H1 (cell line): ENCODE results near the gene RPS6KA2. TPM values are rescaled to one million over a fixed set of nuclear protein-coding genes. Genes with fewer than 3 reads are reported as not detected.

Experiments used
- CTCF ChIA-PET: fragments of 300-600 bp; sonication (Branson Sonifier 250); formaldehyde crosslinking; loops from one replicate; lab custom pipeline; 2021; ENCODE audit not compliant: partially characterized antibody; lab: Charles Lee
- POLR2A ChIA-PET: fragments of 300-600 bp; sonication (Branson Sonifier 250); formaldehyde crosslinking; loops from one replicate; lab custom pipeline; 2021; ENCODE audit warnings: inconsistent platforms; ENCODE audit not compliant: partially characterized antibody; lab: Charles Lee
- DNase-seq, 2 experiments: peaks; one replicate each; pipeline versions ENCODE4 v3.0.0 to v3.0.0-alpha.2; 2010 to 2022; ENCODE audit warnings: low spot score in 2 of 2, low read depth in 1 of 2, mixed read lengths in 1 of 2
- FAIRE-seq: peaks from 2 replicates; lab custom pipeline; 2011; peaks lifted over from hg19 to GRCh38; lab: Jason Lieb, UNC
- H2AFZ ChIP-seq: 2 replicates; pipeline ENCODE4 v1.8.1; 2012; ENCODE audit warnings: low read length, inconsistent platforms
- H2AK5ac ChIP-seq: 2 replicates; pipeline ENCODE4 v1.6.1; 2013; ENCODE audit warnings: low read depth, low read length
- H2BK120ac ChIP-seq: replicated peaks from 2 replicates; pipeline ENCODE3; 2013; ENCODE audit warnings: low read depth, low read length, inconsistent platforms
- H2BK12ac ChIP-seq: 2 replicates; pipeline ENCODE4 v1.6.1; 2013; ENCODE audit warnings: low read depth, low read length
- H2BK15ac ChIP-seq: 2 replicates; pipeline ENCODE4 v1.6.1; 2013; ENCODE audit warnings: low read length
- H2BK20ac ChIP-seq: 2 replicates; pipeline ENCODE4 v1.6.1; 2013; ENCODE audit warnings: low read length
- H2BK5ac ChIP-seq: 2 replicates; pipeline ENCODE4 v1.6.1; 2013; ENCODE audit warnings: low read depth, low read length
- H3K14ac ChIP-seq: 2 replicates; pipeline ENCODE4 v1.6.1; 2013; ENCODE audit warnings: inconsistent platforms; ENCODE audit not compliant: insufficient read length
- H3K18ac ChIP-seq: 2 replicates; pipeline ENCODE4 v1.6.1; 2013; ENCODE audit warnings: low read length; ENCODE audit errors: extremely low read depth
- H3K23ac ChIP-seq: 2 replicates; pipeline ENCODE4 v1.6.1; 2013; ENCODE audit warnings: inconsistent platforms; ENCODE audit not compliant: insufficient read length
- H3K23me2 ChIP-seq: 2 replicates; pipeline ENCODE4 v1.6.1; 2013; ENCODE audit warnings: low read depth, low read length
- H3K27ac ChIP-seq: 2 replicates; pipeline ENCODE4 v1.6.1; 2011; ENCODE audit warnings: low read depth, low read length, inconsistent platforms
- H3K27me3 ChIP-seq, 4 experiments: replicated peaks in 1 of 4; 1 replicate in 1 of 4; 2 replicates in 3 of 4; pipeline versions ENCODE4 v1.6.1 to v1.8.1; 2011 to 2013; ENCODE audit warnings: low read length in 3 of 4, mild to moderate bottlenecking in 3 of 4, inconsistent platforms in 2 of 4, mixed read lengths in 2 of 4, moderate library complexity in 1 of 4; ENCODE audit not compliant: control insufficient read depth in 3 of 4, insufficient read depth in 3 of 4; ENCODE audit errors: extremely low read depth in 1 of 4
- H3K36me3 ChIP-seq, 4 experiments: 2 replicates each; pipeline versions ENCODE4 v1.6.1 to v1.8.1; 2011 to 2013; ENCODE audit warnings: mild to moderate bottlenecking in 4 of 4, low read length in 3 of 4, moderate library complexity in 2 of 4, control low read depth in 1 of 4, inconsistent platforms in 1 of 4; ENCODE audit not compliant: insufficient read depth in 4 of 4, control insufficient read depth in 2 of 4
- H3K4ac ChIP-seq: replicated peaks from 2 replicates; pipeline ENCODE3; 2013; ENCODE audit warnings: low read length, low read depth, mixed read lengths, inconsistent platforms; ENCODE audit not compliant: insufficient read length
- H3K4me1 ChIP-seq, 4 experiments: replicated peaks in 1 of 4; 1 replicate in 1 of 4; 2 replicates in 3 of 4; pipeline versions ENCODE4 v1.6.1 to v1.8.1; 2011 to 2013; ENCODE audit warnings: low read length in 3 of 4, inconsistent platforms in 2 of 4, mixed read lengths in 1 of 4; ENCODE audit not compliant: insufficient read depth in 4 of 4, control insufficient read depth in 3 of 4
- H3K4me2 ChIP-seq, 2 experiments: 2 replicates each; pipeline versions ENCODE4 v1.6.1 to v1.8.1; 2011 to 2013; ENCODE audit warnings: low read depth in 2 of 2, low read length in 2 of 2, control low read depth in 1 of 2, inconsistent platforms in 1 of 2, mild to moderate bottlenecking in 1 of 2; ENCODE audit not compliant: insufficient read depth in 1 of 2
- H3K4me3 ChIP-seq, 4 experiments: fragments of 200-600, 300-600 bp in 1 of 4; sonication (generic), shearing (Covaris generic), sonication (Bioruptor Twin) in 1 of 4; 2 replicates each; pipeline versions ENCODE4 v1.5.1 to v1.8.1; 2011 to 2016; ENCODE audit warnings: low read length in 4 of 4, low read depth in 3 of 4, control low read depth in 2 of 4, inconsistent platforms in 2 of 4, mild to moderate bottlenecking in 2 of 4, mixed read lengths in 1 of 4, moderate library complexity in 1 of 4; ENCODE audit not compliant: insufficient read depth in 2 of 4; ENCODE audit errors: extremely low read depth in 1 of 4
- H3K56ac ChIP-seq: replicated peaks from 2 replicates; pipeline ENCODE3; 2013; ENCODE audit warnings: low read depth, mild to moderate bottlenecking, mixed read lengths, low read length, inconsistent platforms; ENCODE audit not compliant: insufficient read length
- H3K79me1 ChIP-seq: 2 replicates; pipeline ENCODE4 v1.6.1; 2013; ENCODE audit warnings: low read depth, low read length, control low read depth
- H3K79me2 ChIP-seq, 2 experiments: 2 replicates each; pipeline versions ENCODE4 v1.6.1 to v1.8.1; 2012 to 2013; ENCODE audit warnings: low read length in 2 of 2, mild to moderate bottlenecking in 2 of 2, inconsistent platforms in 1 of 2; ENCODE audit not compliant: insufficient read depth in 2 of 2, control insufficient read depth in 1 of 2
- H3K9ac ChIP-seq, 4 experiments: replicated peaks in 1 of 4; 1 replicate in 1 of 4; 2 replicates in 3 of 4; pipeline versions ENCODE4 v1.6.1 to v1.8.1; 2011 to 2013; ENCODE audit warnings: low read depth in 3 of 4, low read length in 3 of 4, control low read depth in 2 of 4, mild to moderate bottlenecking in 2 of 4, moderate library complexity in 2 of 4, inconsistent platforms in 1 of 4; ENCODE audit errors: extremely low read depth in 1 of 4
- H3K9me3 ChIP-seq, 2 experiments: 2 replicates each; pipeline versions ENCODE4 v1.6.1 to v1.8.1; 2012 to 2013; ENCODE audit warnings: mild to moderate bottlenecking in 2 of 2, moderate library complexity in 2 of 2, control low read depth in 1 of 2, inconsistent platforms in 1 of 2, low read depth in 1 of 2, low read length in 1 of 2, mixed read lengths in 1 of 2; ENCODE audit not compliant: insufficient read depth in 2 of 2
- H4K20me1 ChIP-seq, 2 experiments: replicated peaks in 1 of 2; 2 replicates each; pipeline versions ENCODE3 to v1.8.1; 2011 to 2013; ENCODE audit warnings: inconsistent platforms in 2 of 2, low read length in 2 of 2, mild to moderate bottlenecking in 1 of 2; ENCODE audit not compliant: insufficient read depth in 2 of 2, control insufficient read depth in 1 of 2
- H4K5ac ChIP-seq: 2 replicates; pipeline ENCODE4 v1.6.1; 2013; ENCODE audit warnings: low read length, low read depth, mixed read lengths, inconsistent platforms; ENCODE audit not compliant: insufficient read length
- H4K8ac ChIP-seq: 2 replicates; pipeline ENCODE4 v1.8.0; 2013; ENCODE audit warnings: mild to moderate bottlenecking, moderate library complexity, low read length, inconsistent platforms; ENCODE audit not compliant: insufficient read depth; ENCODE audit errors: extremely low read depth
- H4K91ac ChIP-seq: replicated peaks from 2 replicates; pipeline ENCODE3; 2013; ENCODE audit warnings: low read length, mixed read lengths, inconsistent platforms; ENCODE audit not compliant: insufficient read length
- BRCA1 ChIP-seq: IDR thresholded peaks from 2 replicates; pipeline ENCODE4 v1.6.1; 2012; ENCODE audit warnings: low read depth, low read length, improper control_type of control experiment
- POLR2AphosphoS5 ChIP-seq: IDR thresholded peaks from 2 replicates; pipeline ENCODE4 v1.6.1; 2011; ENCODE audit warnings: low read depth, low read length
- SP1 ChIP-seq: IDR thresholded peaks from 2 replicates; pipeline ENCODE4 v1.6.1; 2011; ENCODE audit warnings: low read depth, low read length
- WGBS, 2 experiments: shearing (Covaris generic) in 1 of 2; methylation state at CpG; one replicate each; pipeline versions ENCODE4 v1.1.6 to v1.1.7; 2013 to 2015; ENCODE audit warnings: low lambda C conversion rate in 2 of 2, mixed read lengths in 2 of 2, inconsistent platforms in 1 of 2, low coverage in 1 of 2, missing lambda C conversion rate in 1 of 2; ENCODE audit not compliant: insufficient replicate concordance in 2 of 2, insufficient coverage in 1 of 2, insufficient read length in 1 of 2; ENCODE audit errors: extremely low coverage in 1 of 2, missing lambda C conversion rate in 1 of 2; 5-methylcytosine and 5-hydroxymethylcytosine counted together
- polyA plus RNA-seq, 7 experiments: library from polyadenylated mRNA; depleted of rRNA in 3 of 7; stranded (reverse) in 5 of 7; unstranded in 2 of 7; fragments of >200 nt in 5 of 7; fragments of 200-250 nt in 2 of 7; gene quantifications; 1 replicate in 5 of 7; 2 replicates in 1 of 7; 4 replicates in 1 of 7; pipeline versions ENCODE4 v1.2.1 to v1.2.3, GENCODE V29; 2011 to 2013; ENCODE audit warnings: missing spikeins in 2 of 7, mixed read lengths in 2 of 7
- total RNA-seq: library from RNA; stranded (reverse); fragmentation: NEBNext Ultra II Directional; extraction: Animal tissue kit (Norgen Biotek cat#: 25700); gene quantifications from 2 replicates; pipeline ENCODE4 v1.2.1, GENCODE V29; 2021

RPS6KA2 gene
- total and polyA plus RNA-seq, 2 of the 8 experiments (the other 6 are each of a cell fraction or from before 2014, with no cell fraction given) = 8.8 to 25.7 TPM

- 85% methylated on average over 6 of the region's 6 CpGs; no CpG with 5 or more reads in 1 of the 2 experiments for WGBS, 2 experiments
- no peak for FAIRE-seq
- Histone ChIP-seq H3K4me1 (peaks cover 2 to 15% (median 11%) of the 10 kb centered on the region in 4 experiments), H3K4me3 (no peak overlapping the region), H3K4me2 (no peak overlapping the region), H3K27ac (no peak overlapping the region), H2BK15ac (no peak overlapping the region), H3K4ac (no peak overlapping the region), H3K79me1 (peaks cover 5% of the 10 kb centered on the region), H2AK5ac (no peak overlapping the region), H3K56ac (no peak overlapping the region), H4K20me1 (peaks cover 4 to 11% of the 10 kb centered on the region in 2 experiments), H3K18ac (no peak overlapping the region), H2BK5ac (no peak overlapping the region), H4K8ac (no peak overlapping the region), H3K23ac (no peak overlapping the region), H4K5ac (no peak overlapping the region), H2BK12ac (no peak overlapping the region), H3K14ac (no peak overlapping the region), H3K23me2 (no peaks in the 10 kb centered on the region), H2BK20ac (no peak overlapping the region), H2BK120ac (no peak overlapping the region), H3K27me3 (no peaks in the 10 kb centered on the region), H3K9ac (no peak overlapping the region), H3K36me3 (no peaks in the 10 kb centered on the region), H3K9me3 (no peaks in the 10 kb centered on the region), H3K79me2 (peaks cover 3 to 43% of the 10 kb centered on the region in 2 experiments; a peak in 3 of 4 replicates), H4K91ac (no peak overlapping the region), H2AFZ (no peak overlapping the region)
- POLR2A ChIA-PET = no interaction called here
- CTCF ChIA-PET = interaction anchor here (0.8 to 2.6 kb wide), 5 partner anchors 9 to 83 kb away, joined by 3 to 14 read pairs (median 3); no protein-coding TSS in a partner anchor
- no peak for DNase-seq
- TF ChIP-seq SP1 (no peak), POLR2AphosphoS5 (no peak), BRCA1 (no peak)
Observed at GRCh38 chr6:166555086-166555485, 72.0 kb downstream of the RPS6KA2 start.
